HCT116 (cell line): ENCODE measurements around the gene GALM. TPM values are rescaled to one million over a fixed set of nuclear protein-coding genes. Genes with fewer than 3 reads are reported as not detected.

Source experiments
- ATAC-seq: fragments of 200-7000 bp; cut with Tn5 transposase; 2 replicates; pipeline ENCODE4 v1.9.1; 2020; ENCODE audit warnings: mild to moderate bottlenecking, moderate library complexity
- BruUV-seq: library from RNA; stranded (reverse); fragments of 400-500 nt; replicated peaks from 2 replicates; lab custom pipeline; 2021; lab: Mats Ljungman, UMichigan
- CTCF ChIA-PET: fragments of 300-600 bp; sonication (Branson Sonifier 250); formaldehyde crosslinking; loops from one replicate; lab custom pipeline; 2021; ENCODE audit warnings: antibody characterized with exemption; lab: Charles Lee
- POLR2A ChIA-PET: fragments of 300-600, 350-600 bp; sonication (Branson Sonifier 250); formaldehyde crosslinking; loops from one replicate; lab custom pipeline; 2021; ENCODE audit warnings: antibody characterized with exemption; lab: Charles Lee
- RAD21 ChIA-PET, 2 experiments: fragments of 300-600 bp; sonication (Branson Sonifier 250); formaldehyde crosslinking; loops; one replicate each; lab custom pipeline; 2023; ENCODE audit warnings: low total read pairs in 2 of 2; ENCODE audit not compliant: uncharacterized antibody in 2 of 2, unreplicated experiment in 2 of 2, low non-redundant PET in 1 of 2; lab: Charles Lee
- DNase-seq: peaks from one replicate; pipeline ENCODE4 v3.0.0-alpha.2; 2010; ENCODE audit warnings: low read depth, low spot score
- H2AFZ ChIP-seq: fragments of 200-600 bp; shearing (Covaris generic), sonication (generic); 2 replicates; pipeline ENCODE4 v1.6.1; 2017; ENCODE audit warnings: low read depth, mixed run types, mixed read lengths, antibody characterized with exemption, low read length; ENCODE audit not compliant: poor library complexity, severe bottlenecking
- H3K27ac ChIP-seq: 2 replicates; pipeline ENCODE4 v1.5.1; 2012; ENCODE audit warnings: low read depth, low read length
- H3K27me3 ChIP-seq: fragments of 200-600 bp; sonication (generic); 2 replicates; pipeline ENCODE4 v1.6.1; 2016; ENCODE audit warnings: mixed run types, low read length, mixed read lengths; ENCODE audit not compliant: insufficient read depth
- H3K36me3 ChIP-seq, 2 experiments: fragments of 200-500 bp in 1 of 2; fragments of 200-600 bp in 1 of 2; sonication (Bioruptor generic) in 1 of 2; sonication (generic) in 1 of 2; 2 replicates each; pipeline versions ENCODE4 v1.5.1 to v1.6.1; 2014 to 2016; ENCODE audit warnings: low read length in 2 of 2, inconsistent platforms in 1 of 2, mixed read lengths in 1 of 2, mixed run types in 1 of 2; ENCODE audit not compliant: insufficient read depth in 2 of 2, control insufficient read depth in 1 of 2
- H3K4me1 ChIP-seq, 2 experiments: fragments of 200-600 bp in 1 of 2; sonication (generic) in 1 of 2; 2 replicates each; pipeline versions ENCODE4 v1.5.1 to v1.6.1; 2012 to 2017; ENCODE audit warnings: low read length in 2 of 2, inconsistent platforms in 1 of 2, mild to moderate bottlenecking in 1 of 2, mixed read lengths in 1 of 2, mixed run types in 1 of 2, moderate library complexity in 1 of 2; ENCODE audit not compliant: insufficient read depth in 2 of 2, control insufficient read depth in 1 of 2
- H3K4me2 ChIP-seq: fragments of 200-600 bp; sonication (generic); 2 replicates; pipeline ENCODE4 v1.6.1; 2017; ENCODE audit warnings: mixed run types, low read length, mixed read lengths
- H3K4me3 ChIP-seq, 2 experiments: fragments of 200-600 bp in 1 of 2; sonication (generic) in 1 of 2; replicated peaks in 1 of 2; 2 replicates each; pipeline ENCODE4 v1.5.1; 2011 to 2016; ENCODE audit warnings: low read length in 2 of 2, control low read depth in 1 of 2, low read depth in 1 of 2, mild to moderate bottlenecking in 1 of 2, mixed read lengths in 1 of 2, mixed run types in 1 of 2
- H3K79me2 ChIP-seq: fragments of 200-600 bp; sonication (generic); 2 replicates; pipeline ENCODE4 v1.6.1; 2017; ENCODE audit warnings: mild to moderate bottlenecking, mixed run types, low read length, moderate library complexity, mixed read lengths; ENCODE audit not compliant: insufficient read depth
- H3K9ac ChIP-seq: fragments of 200-600 bp; sonication (generic); 2 replicates; pipeline ENCODE4 v1.6.1; 2016; ENCODE audit warnings: low read length, mixed read lengths
- H3K9me2 ChIP-seq: fragments of 200-600 bp; sonication (generic), shearing (Covaris generic); 2 replicates; pipeline ENCODE4 v1.6.1; 2017; ENCODE audit warnings: mixed run types, mild to moderate bottlenecking, moderate library complexity; ENCODE audit not compliant: insufficient read depth
- H3K9me3 ChIP-seq, 2 experiments: fragments of 200-500 bp in 1 of 2; fragments of 200-600 bp in 1 of 2; sonication (Bioruptor generic) in 1 of 2; sonication (generic) in 1 of 2; 2 replicates each; pipeline ENCODE4 v1.6.1; 2014 to 2017; ENCODE audit warnings: low read length in 2 of 2, mixed read lengths in 2 of 2, inconsistent platforms in 1 of 2, low read depth in 1 of 2, mild to moderate bottlenecking in 1 of 2, mixed run types in 1 of 2, moderate library complexity in 1 of 2; ENCODE audit not compliant: control insufficient read depth in 1 of 2, insufficient read depth in 1 of 2
- H4K20me1 ChIP-seq: fragments of 200-600 bp; sonication (generic), shearing (Covaris generic); 2 replicates; pipeline ENCODE4 v1.6.1; 2017; ENCODE audit warnings: mixed run types, mild to moderate bottlenecking, moderate library complexity; ENCODE audit not compliant: insufficient read depth
- CBX3 ChIP-seq: IDR thresholded peaks from 2 replicates; pipeline ENCODE4 v1.6.1; 2012; ENCODE audit warnings: low read depth
- JUND ChIP-seq: IDR thresholded peaks from 2 replicates; pipeline ENCODE4 v1.6.1; 2012
- ZBTB33 ChIP-seq: IDR thresholded peaks from 2 replicates; pipeline ENCODE4 v1.6.1; 2011; ENCODE audit warnings: mild to moderate bottlenecking, low read length, moderate library complexity; ENCODE audit not compliant: insufficient replicate concordance; ENCODE audit errors: extremely low read depth
- intact Hi-C: fragments of 100-400 bp; cut with micrococcal nuclease; formaldehyde crosslinking; loops from 2 replicates; pipeline ENCODE4 v1.10.0; 2022
- total RNA-seq: library from RNA; stranded (reverse); gene quantifications from one replicate; pipeline ENCODE4 v1.2.1, GENCODE V29; 2021; ENCODE audit not compliant: unreplicated experiment

Gene GALM
- total RNA-seq, 1 experiment from 2014 or later: 10.2 TPM

- H3K4me2 ChIP-seq: no peak overlapping the region
- H3K9me2 ChIP-seq: no peaks in the 10 kb centered on the region
- intact Hi-C loops: no loop called here
- H3K9me3 ChIP-seq: no peaks in the 10 kb centered on the region
- H3K9ac ChIP-seq: no peak overlapping the region
- no peaks in the 10 kb centered on the region for H4K20me1 ChIP-seq
- H3K27me3 ChIP-seq: no peaks in the 10 kb centered on the region
- no TSS peak for BruUV-seq
- CTCF ChIA-PET: no interaction called here
- RAD21 ChIA-PET: no interaction called here
- H3K36me3 ChIP-seq: no peaks in the 10 kb centered on the region
- H3K79me2 ChIP-seq: no peaks in the 10 kb centered on the region
- POLR2A ChIA-PET: no interaction called here
- TF ChIP-seq JUND (no peak), CBX3 (no peak), ZBTB33 (no peak)
- TF ChIP-seq, all 23 proteins: peak for 0
- Histone ChIP-seq H2AFZ (no peak overlapping the region), H3K4me1 (no peaks in the 10 kb centered on the region), H3K27ac (no peak overlapping the region), H3K4me3 (no peak overlapping the region)
- ATAC-seq (no peak), DNase-seq (no peak)
Measured at GRCh38 chr2:38620282-38620977, 45.5 kb upstream of the GALM start.

- H3K36me3 ChIP-seq: no peaks in the 10 kb centered on the region
- H3K4me3 ChIP-seq: no peak overlapping the region
- no peaks in the 10 kb centered on the region for H4K20me1 ChIP-seq
- TF ChIP-seq ZBTB33 (no peak), JUND (no peak)
- H3K79me2 ChIP-seq: no peaks in the 10 kb centered on the region
- H3K9ac ChIP-seq: no peak overlapping the region
- no peaks in the 10 kb centered on the region for H3K27me3 ChIP-seq
- no peak overlapping the region for H3K27ac ChIP-seq
- DNase-seq (no peak), ATAC-seq (no peak)
- no peak overlapping the region for H2AFZ ChIP-seq
- POLR2A ChIA-PET: no interaction called here
- CTCF ChIA-PET: no interaction called here
- BruUV-seq: no TSS peak
- H3K4me2 ChIP-seq: no peak overlapping the region
- no peaks in the 10 kb centered on the region for H3K9me3 ChIP-seq
- H3K9me2 ChIP-seq: no peaks in the 10 kb centered on the region
- no peaks in the 10 kb centered on the region for H3K4me1 ChIP-seq
- intact Hi-C loops: no loop called here
- RAD21 ChIA-PET: no interaction called here
Measured at GRCh38 chr2:38621018-38621417, 44.9 kb upstream of the GALM start.
